OCI-LY7 (cell line): ENCODE results near the gene TTC8.

Experiments
- EZH2phosphoT487 ChIP-seq: fragments of 200-600 bp; sonication (generic); IDR thresholded peaks from 2 replicates; pipeline ENCODE4 v1.6.1; 2018; ENCODE audit warnings: low read depth, borderline replicate concordance, mild to moderate bottlenecking, mixed run types, antibody characterized with exemption, low read length, moderate library complexity, mixed read lengths
- TF ChIP-seq, protein P1 (sequence below): fragments of 200-600 bp; sonication (generic); conservative IDR thresholded peaks from 2 replicates; pipeline ENCODE4 v1.5.1; 2014; ENCODE audit warnings: mild to moderate bottlenecking, antibody characterized with exemption, low read length, moderate library complexity, mixed read lengths

DNA sequence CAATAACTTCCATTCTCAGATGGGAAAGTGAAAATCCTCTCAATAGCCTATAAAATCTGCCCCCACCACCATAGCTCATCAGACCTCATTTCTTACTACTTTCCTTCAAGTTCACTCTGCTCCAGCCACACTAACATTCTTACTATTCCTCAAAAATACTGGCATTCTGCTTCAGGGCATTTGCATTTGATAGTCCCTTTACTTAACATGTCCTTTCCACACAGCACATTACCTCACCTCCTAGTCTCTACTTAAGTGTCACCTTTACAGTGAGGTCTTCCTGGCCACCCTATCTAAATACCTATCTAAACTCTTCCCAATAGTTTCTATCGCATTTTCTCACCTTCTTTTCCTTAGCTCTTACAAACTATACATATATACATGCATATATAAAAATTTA is 38.5 kb upstream of the TTC8 start:
- TF ChIP-seq, protein P1, sequence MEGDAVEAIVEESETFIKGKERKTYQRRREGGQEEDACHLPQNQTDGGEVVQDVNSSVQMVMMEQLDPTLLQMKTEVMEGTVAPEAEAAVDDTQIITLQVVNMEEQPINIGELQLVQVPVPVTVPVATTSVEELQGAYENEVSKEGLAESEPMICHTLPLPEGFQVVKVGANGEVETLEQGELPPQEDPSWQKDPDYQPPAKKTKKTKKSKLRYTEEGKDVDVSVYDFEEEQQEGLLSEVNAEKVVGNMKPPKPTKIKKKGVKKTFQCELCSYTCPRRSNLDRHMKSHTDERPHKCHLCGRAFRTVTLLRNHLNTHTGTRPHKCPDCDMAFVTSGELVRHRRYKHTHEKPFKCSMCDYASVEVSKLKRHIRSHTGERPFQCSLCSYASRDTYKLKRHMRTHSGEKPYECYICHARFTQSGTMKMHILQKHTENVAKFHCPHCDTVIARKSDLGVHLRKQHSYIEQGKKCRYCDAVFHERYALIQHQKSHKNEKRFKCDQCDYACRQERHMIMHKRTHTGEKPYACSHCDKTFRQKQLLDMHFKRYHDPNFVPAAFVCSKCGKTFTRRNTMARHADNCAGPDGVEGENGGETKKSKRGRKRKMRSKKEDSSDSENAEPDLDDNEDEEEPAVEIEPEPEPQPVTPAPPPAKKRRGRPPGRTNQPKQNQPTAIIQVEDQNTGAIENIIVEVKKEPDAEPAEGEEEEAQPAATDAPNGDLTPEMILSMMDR: no peak
- TF ChIP-seq EZH2phosphoT487: no peak
